Sigmoid colon (tissue), 4 donors: ENCODE data around the gene POLR2B.

ENCODE experiments used
- CTCF ChIP-seq, 4 experiments: fragments of 450-650 bp in 3 of 4; fragments of 200-600 bp in 1 of 4; IDR thresholded peaks; one replicate each; pipeline ENCODE4 v1.5.1; 2016 to 2019; ENCODE audit warnings: antibody characterized with exemption in 4 of 4, mild to moderate bottlenecking in 3 of 4, moderate library complexity in 2 of 4
- EP300 ChIP-seq, 4 donors: sonication (generic); formaldehyde crosslinking; IDR thresholded peaks; one replicate each; pipeline ENCODE4 v1.6.1; 2017; ENCODE audit warnings: antibody characterized with exemption in 4 of 4
- POLR2A ChIP-seq, 2 donors: fragments of 450-650 bp; IDR thresholded peaks; one replicate each; pipeline ENCODE4 v1.6.1; 2016; ENCODE audit warnings: antibody characterized with exemption in 2 of 2, mild to moderate bottlenecking in 2 of 2, moderate library complexity in 2 of 2

DNA sequence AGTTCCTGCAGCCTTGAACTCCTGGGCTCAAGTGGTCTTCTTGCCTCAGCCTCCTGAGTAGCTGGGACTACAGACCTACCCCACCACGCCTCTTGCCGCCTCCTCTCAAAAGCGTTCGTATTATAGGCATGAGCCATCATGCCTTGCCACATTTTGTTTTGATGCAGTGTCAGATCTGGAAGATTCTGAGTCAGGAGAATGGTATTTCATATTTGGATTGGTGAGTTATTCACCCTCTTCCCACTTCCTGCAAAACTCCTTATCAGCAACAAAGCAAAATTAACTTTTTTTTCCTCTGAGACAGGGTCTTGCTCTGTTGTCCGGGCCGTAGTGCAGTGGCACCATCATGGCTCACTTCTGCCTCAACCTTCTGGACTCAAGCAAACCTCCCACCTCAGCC is 41.4 kb upstream of the POLR2B start:
- TF ChIP-seq POLR2A (IDR thresholded peaks at IDR 0.05) (no peak), CTCF (IDR thresholded peaks at IDR 0.05) (no peak), EP300 (IDR thresholded peaks at IDR 0.05) (no peak)
